ENCODE results near the gene RUNX3.
A peak's percentile ranks its signal among the peaks of the same experiment; 100 is the strongest.
"Not testable (repeated sequence)": the region's sequence is repeated elsewhere in the genome, so short reads cannot be mapped to it uniquely, and the experiment has no call there.

The RUNX3 gene

DNA sequence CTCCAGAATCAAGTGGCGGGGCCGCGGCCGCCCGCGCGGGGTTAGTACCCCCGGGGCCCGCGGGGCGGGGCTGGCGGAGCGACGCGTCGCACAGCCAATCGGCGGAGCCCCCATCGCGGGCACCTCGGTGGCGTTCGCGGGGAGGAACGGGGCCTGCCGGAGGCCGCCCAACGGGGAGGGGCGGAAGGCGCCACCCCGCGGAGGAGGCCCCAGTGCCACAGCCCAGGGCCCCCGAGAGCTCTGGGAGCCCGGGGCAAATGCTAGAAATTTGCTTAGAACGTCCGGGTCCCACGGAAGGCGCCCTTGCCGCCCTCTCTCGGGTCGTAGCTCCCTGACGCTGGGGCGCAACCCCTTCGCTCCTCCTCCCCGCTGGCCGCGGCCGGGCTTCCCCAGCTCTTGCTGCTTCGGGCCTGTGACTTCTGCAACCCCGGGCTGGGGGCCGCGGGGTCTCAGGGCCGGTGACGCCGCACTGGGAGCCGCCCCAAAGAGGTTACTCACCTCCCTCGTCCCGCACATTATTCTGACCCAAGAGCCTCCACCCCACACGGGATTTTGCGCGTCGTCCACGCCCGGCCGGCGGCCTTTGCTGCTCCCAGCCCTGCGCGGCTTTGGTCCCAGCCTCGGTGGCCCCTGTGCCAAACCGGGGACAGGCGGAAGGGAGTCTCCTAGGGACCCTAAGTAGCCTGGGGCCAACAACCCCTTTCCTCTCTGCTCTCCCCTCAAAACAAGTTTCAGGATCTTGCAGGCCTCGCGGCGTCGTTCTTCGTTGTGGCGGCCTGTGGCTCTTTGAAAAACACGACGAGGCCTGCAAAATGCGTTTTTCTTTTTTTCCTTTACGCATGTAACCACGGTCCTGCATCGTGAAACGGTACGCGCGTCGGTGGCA, at the start of gene RUNX3:
Gene RUNX3 (minus strand): TSS at position 17 of the 886 bp plus-strand sequence. CDS start 408 bp downstream, outside the sequence.
- DNase-seq (ENCODE audit: low spot score): peak; percentile 24

DNA sequence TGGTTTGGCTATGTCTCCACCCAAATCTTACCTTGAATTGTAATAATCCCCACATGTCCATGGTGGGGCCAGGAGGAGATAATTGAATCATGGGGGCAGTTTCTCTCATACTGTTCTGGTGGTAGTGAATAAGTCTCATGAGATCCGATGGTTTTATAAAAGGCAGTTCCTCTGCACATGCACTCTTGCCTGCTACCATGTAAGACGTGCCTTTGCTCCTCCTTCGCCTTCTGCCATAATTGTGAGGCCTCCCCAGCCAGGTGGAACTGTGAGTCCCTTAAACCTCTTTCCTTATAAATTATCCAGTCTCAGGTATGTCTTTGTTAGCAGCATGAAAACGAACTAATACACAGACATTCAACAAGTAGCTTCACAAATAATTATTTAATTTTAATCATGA, 49.2 kb upstream of the RUNX3 start:
- DNase-seq (ENCODE audit: low spot score): not testable (repeated sequence)

DNA sequence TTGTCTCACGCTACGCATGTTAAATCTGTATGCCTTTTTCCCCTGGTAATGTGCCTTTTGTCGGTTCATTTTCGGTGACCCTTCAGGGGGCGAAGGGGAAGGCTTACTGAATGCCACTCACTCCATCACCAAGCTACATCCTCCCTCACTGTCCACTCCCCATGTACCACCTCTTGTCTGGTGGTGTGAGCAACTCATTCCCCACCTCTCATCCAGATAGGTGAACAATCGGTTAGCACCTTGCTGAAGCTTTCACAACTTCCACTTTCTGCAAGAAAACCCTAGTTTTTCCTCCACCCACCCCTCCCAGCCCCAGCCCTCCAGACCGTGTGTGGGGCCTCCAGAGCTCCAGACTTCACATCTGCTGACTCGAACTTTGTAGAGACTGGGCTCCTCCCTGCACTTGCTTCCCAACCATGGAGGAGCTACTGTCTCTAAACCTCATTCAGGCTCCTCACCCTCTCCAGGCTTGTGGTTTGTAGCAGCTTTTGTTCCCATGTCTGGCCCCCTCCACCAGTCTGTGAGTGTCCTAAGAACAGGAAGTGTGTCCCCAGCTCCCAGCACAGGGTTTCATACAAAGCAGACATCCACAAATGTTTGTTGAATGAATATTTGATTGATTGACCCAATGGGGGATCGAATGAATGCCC, 48.4 kb upstream of the RUNX3 start:
- DNase-seq (ENCODE audit: low spot score): no peak

DNA sequence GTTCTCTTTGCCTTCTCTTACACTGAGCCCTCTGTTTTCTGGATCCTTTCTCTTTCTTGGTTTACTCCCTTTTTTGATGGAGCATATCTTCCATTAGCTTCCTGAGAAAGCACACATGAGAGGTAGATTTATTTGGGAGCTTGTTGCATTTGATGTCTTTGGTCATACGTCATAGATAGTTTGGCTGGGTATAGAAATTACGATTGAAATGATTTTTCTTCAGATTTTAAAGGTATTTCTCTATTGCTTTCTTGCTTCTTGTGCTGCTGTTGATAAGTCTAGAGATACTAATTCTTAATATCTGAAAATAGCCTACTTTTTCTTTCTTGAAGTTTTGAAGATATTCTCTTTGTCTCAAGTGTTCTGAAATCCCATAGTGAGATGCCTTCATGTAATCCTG, 45.3 kb upstream of the RUNX3 start:
- DNase-seq (ENCODE audit: low spot score): no peak

DNA sequence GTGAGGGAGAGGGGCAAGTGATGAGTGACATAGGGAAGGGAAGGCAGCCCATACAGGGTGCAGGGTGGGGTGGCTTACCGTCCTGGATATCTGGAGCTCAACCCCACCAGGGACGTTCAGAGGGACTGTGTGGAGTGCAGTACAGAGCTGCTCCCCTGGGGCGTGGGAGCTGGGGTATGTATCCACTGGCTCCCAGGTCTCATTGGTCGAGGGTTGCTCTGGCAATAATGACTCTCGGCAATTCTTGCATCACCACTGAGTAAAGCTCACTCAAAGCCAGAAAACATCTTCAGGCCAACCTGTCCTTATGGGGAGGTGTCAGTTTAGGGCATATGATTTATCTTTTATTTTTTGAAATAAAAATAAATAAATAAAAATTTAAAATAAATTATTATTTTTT, 43.2 kb upstream of the RUNX3 start:
- no peak for DNase-seq (ENCODE audit: low spot score)

DNA sequence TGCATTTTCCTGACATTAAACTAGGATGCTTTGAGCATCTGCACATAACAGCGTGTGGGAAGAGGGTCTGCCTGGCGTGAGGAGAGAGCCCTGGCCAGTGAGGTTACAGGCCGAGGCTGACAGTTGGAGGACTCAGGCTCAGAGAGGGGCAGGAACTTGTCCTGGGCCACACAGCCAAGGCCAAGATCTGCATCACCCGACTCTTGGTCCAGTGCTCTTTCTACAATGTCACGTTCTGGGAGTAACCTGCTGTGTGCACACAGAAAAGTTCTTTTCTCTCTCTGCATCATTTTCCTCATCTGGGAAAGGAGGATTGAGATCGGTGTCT, 42.8 kb upstream of the RUNX3 start:
- DNase-seq (ENCODE audit: low spot score): no peak

DNA sequence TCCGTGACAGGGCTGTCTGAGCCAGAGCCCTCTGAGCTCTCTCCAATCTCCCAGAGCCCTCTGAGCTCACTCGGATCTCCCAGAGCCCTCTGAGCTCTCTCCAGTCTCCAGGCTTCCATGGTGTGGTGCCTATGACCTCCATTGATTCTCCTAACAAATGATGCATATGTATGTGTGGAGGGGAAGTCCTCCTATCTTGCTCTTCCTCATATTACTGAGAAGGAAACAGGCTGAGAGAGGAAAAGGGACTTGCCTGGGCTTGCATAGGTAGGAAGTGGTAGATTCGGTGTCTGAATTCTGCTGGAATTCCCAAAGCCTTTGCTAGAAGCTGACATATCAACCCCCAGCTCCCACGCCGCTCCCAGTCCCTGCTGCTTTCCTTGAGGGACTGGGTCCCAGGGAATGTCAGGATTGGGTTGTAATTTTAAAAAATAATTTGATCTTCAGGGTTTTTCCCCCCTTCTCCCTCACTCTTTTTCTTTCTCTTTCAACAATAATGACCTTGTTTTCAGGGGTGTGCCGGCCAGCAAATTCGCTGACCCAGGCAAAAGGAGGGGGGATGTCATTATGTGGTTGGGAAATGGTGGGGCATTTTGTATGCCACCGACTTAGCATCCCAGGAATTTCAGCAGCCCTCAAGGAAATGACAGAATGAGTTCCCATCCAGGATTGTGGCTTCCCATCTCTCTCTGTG, 42.3 kb upstream of the RUNX3 start:
- peak; percentile 7 for DNase-seq (ENCODE audit: low spot score)

DNA sequence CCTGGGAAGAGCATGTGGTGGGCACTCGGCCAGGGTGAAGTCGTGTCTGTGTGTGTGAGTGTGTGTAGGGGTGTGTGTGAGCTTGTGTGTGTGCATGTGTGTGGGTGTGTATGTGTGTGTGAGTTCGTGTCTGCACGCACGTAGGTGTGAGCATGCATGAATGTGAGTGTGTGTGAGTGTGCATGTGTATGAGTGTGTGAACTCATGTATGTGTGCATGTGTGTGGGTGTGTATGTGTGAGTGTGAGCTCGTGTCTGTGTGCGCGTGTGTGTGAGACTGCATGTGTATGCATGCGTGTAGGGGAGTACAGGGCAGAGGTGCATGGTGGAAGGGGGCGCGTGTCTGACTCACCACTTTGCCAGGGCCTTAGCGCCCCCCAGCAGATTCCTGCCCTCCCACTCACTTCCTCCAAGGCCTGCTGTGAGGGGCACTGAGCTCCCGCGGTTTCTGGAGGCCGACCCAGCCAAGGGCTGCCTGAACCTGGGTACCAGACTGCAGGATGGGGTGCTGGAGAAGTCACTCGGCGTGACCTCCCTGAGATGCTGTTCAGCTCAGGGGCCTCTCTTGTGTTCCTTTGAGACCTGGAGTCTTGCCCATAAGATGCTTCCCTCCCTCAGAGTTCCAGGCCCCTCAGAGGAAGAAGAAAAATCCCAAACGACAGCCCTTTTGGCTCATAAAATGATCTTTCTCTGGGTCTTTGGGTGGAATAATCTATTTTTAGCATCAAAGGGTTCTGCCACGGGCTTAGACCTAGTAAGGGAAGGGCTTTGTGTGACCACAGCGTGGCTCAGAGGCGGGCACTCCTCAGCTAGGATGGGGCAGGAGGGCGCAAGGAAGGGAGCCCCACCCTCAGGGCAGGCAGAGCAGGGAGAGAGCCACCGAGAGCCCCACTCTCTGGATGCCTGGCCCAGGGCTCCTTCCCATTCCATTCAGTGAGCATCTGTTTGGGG, 41.1 kb upstream of the RUNX3 start:
- DNase-seq (ENCODE audit: low spot score): no peak

DNA sequence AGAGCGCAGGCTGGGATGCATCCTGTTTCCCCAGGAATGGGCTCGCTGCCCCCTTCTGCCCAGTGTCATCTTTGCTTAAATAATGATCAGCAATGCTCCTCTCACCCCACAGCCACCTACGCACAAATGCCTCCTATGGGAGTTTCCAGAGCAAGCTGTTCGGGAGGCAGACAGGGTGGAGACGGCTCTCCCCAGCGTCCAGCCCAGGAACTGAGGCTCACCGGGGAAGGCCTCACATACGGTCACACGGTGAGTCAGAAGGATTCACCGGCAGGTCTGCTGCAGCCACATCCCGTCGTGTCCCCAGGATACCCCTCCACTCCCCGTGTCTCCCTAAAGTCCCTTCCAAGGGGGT, 40.3 kb upstream of the RUNX3 start:
- no peak for DNase-seq (ENCODE audit: low spot score)

DNA sequence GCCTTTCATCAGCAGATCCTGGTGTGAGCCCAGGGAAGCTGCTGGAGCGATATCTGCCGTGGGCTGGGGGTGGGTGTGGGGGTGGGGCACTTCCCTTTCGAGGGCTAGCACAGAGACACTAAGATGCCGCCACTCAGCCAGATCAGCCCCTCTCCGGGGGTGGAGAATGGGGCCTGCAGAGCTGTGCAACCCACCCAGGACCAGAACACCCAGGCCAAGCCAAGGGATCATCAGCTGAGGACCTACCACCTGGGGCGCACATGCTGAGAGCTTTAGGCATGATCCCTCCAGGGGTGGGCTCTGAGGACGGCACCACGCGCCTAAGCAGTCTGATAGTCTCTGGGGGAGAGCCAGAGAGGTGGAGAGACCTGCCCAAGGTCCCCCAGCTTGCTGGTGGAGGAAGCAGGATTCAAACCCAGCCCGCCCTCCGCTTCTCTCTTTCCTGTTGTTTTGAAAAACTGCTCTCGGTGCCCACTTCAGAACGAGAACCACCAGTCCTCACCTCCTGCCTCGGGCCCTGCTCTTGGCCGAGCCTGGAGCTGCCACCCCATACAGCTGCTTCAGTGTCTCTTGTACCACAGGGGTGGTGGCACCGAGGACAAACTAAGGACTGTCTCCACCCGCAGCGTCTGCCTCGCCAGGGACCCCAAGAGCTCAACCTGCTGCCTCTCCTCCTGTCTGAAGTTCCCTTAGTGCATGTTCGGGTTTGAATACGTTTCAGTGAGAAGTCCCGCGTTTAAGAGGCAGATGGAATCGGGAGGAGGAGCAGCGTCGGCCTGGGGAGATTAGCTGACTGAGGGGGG, 39.7 kb upstream of the RUNX3 start:
- no peak for DNase-seq (ENCODE audit: low spot score)

DNA sequence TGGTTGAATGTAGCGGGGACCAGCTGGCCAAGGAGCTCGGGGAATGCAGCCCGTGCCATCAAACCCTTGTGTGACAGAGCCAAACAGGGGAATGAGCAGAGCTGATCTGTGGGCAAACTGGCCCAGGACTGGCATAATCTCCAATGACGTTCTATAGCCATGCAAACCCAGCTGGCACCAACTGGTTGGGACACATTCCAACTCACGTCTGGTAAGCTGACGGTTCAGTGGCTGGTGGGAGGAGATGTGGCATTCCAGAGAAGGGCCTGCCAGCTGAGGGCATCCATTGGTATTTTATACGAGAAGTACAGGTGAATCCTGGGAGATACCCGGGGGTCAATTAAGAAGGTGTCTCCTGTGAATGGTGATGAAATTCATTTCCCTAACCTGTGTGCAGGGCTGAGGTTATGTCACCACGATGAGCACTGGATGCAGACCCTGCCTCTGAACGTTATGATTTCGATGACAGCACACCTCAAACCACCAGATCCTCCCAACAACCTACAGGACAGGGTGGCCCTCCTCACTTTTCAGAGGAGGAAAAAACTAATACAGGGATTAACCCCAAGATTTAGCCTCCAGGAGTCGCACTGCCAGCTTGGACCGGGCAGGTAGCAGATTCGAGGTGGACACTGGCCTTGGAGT, 39.0 kb upstream of the RUNX3 start:
- DNase-seq (ENCODE audit: low spot score): no peak

DNA sequence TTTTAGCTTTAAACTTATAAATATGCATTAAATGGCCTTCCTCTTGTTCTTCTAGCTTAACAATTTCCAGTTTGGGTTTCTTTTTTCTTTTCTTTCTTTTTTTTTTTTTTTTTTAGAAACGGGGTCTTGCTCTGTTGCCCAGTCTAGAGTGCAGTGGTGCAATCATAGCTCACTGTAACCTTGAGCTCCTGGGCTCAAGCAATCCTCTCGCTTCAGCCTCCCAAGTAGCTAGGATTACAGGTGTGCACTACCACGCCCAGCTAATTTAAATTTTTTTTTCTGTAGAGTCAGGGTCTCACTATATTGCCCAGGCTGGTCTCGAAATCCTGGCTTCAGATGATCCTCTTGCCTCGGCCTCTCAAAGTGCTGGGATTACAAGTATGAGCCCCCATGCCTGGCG, 37.9 kb upstream of the RUNX3 start:
- no peak for DNase-seq (ENCODE audit: low spot score)

DNA sequence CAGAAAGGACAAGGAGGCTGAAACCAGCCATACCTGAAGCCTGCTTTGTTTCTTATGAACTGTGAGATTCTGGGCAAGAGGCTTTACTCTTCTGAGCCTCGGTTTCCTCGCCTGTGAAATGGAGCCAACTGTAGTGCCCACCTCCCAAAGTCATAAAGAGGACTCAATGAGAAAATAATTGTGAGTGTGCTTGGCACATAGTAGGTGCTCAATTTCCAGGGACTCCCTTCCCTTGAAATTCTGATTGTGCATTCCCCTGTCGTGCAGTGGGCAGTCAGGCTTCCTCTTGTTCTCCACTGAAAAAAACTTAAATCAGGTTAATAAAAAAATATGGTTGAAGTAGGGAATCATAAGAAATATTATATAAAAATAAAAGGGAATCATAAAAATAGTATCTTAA, 37.5 kb upstream of the RUNX3 start:
- no peak for DNase-seq (ENCODE audit: low spot score)

DNA sequence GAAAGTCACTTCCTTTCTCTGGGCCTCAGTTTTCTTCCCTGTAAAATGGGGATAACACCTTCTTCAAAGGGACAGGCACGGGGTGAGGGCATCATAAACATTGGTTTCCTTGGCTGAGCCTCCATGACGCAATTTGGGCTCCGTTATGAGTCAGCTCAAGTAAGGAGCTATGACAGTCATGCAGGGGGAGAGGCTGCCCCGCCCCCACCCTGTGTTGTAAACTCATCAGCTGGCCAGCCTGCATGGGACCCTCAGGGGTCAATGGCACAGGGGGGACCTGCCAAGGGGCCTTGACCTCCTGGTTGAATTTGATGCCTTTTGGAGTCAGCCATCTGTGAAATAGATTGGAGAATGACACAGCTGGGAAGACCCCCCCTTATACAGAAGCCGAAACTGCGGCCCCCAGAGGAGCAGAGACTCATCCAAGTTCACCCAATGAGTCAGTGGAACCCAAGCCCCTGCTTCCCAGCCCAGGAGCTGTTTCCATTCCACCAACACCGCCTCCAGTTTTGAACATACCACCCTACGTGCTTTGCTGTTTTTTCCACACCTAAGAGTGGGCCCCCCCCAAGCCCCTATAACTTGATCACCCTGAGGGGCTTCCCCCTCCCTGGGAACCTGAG, 36.8 kb upstream of the RUNX3 start:
- DNase-seq (ENCODE audit: low spot score): no peak

DNA sequence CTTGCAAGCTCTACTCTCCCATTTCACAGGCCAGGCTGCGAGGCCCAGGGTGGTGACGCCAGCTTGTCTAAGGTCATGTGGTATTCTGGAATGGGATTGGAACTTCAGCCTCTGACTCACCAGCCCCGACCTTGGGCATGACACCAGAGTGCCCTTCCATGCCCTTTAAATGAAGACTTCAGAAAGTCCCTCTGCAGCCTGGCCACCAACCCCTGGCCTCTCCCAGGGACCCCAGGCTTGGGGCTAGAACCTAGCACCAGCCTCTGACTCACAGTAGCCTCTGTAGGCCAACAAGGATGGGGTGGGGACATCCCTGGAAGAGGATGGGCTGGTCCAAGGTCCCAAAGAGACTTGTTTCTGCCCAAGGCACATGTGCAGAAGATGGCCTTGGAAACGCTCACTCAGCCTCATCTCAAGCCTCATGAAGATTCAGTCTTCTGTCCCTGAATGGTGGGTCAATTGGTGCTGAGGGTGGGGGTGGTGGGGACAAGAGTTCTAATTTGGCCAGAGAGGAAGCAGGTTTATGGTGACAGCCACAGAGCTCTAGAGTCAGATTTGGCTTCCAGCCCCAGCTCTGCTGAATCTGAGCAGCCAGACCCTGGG, 36.1 kb upstream of the RUNX3 start:
- no peak for DNase-seq (ENCODE audit: low spot score)

DNA sequence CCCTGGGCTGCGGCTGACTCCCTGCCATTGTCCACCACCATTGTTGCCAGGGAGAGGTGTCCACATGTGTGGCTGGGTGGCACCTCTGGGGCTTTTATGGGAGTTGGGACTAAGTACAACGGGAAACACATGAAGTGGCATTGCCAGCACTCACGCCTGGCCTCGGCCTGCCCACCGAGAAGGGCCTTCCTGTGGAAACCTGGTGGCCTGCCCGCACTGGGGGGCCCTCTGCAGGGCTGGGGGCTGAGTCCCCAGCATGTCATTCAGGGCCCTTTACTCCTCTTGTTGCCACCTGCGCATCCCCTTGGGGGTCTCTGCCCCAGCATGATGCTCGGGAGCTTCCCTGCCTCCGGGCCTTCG, 35.5 kb upstream of the RUNX3 start:
- DNase-seq (ENCODE audit: low spot score): no peak

DNA sequence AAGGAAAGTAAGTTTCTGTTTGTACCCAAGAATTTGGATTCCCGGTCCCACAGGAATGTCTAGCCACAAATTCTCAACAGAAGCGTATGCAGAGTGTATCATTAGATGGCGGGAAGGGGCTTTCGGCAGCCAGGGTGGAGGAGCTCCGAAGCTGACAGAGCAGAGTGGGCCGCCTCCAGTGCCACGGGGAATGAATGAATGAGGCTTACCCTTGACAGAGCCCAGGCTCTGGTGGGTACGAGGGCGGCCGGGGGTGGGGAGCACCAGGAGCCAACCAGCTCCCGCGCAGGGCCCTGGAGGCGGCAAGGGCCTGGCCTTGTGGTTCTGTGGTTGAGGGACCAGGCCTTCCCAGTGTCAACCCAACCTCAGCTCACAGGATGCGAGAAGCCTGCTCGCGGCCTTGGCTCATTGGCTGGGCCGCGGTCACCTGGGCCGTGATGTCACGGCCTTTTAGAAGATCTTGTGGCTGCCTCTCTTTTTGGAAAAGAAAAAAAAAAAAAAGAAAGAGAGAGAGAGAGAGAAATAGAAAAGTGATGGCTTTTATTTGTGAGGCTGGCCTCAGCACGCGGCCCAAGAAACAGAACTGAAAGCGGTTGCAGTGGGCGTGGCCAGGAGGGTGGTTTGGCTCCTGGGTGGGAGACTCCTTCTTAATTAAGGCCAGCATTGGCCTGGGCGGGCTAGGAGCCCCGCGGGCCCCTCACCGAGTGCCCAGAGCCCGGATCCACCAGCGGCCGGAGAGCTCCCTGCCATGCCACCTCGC, 34.9 kb upstream of the RUNX3 start:
- DNase-seq (ENCODE audit: low spot score): peak; percentile 26

DNA sequence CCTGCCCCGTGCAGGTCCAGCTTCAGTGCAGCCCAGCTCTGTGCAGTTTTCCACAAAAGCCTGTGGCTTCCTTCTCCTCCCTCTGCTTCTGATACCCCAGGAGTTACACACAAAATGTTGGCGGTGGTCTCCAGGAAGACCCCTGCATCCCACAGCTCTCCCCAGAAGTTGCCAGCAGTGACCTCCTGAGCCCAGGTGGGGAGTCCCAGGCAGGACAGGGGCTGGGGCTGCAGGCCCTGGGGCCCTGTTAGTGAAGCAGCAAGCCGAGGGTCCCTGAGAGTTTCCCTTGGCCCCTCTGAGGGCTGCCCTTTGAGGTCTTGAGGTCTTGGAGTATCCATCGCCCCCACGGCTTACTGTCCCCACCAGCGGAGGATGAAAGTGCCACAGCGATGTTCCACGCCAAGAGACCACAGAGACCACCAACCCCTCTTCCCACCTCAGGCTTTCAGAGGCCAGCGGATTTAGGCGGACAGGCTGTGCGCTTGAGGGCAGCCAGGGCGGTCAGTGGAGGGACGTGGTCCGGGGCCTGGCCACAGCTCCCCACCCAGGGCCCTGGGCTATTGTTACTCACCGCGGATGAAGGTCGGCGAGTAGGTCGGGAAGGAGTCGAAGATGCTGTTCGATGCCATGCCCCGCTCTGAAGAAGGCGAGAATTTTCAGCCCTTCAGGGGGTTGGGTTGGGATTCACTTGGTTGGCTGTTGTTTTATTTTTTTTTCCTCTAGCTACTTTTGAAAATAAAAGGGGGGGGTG, 34.0 kb upstream of the RUNX3 start:
- no peak for DNase-seq (ENCODE audit: low spot score)
